Left renal pelvis (tissue), 4 donors: Measurements from ENCODE around the gene ZFYVE27. TPM values are rescaled to one million over a fixed set of nuclear protein-coding genes. Genes with fewer than 3 reads are reported as not detected.

Source experiments
- DNase-seq, 4 donors: peaks; one replicate each; pipeline ENCODE4 v3.0.0-alpha.2; 2013; ENCODE audit warnings: low read depth in 4 of 4, low spot score in 3 of 4
- polyA plus RNA-seq, 4 donors: library from polyadenylated mRNA; unstranded; fragments of 120-200 nt; gene quantifications; one replicate each; pipeline ENCODE4 v1.2.1, GENCODE V29; 2013; ENCODE audit not compliant: insufficient read length in 4 of 4

Gene ZFYVE27
- polyA plus RNA-seq, 4 donors = 18.0 to 37.6 (median 22.1) TPM

DNA sequence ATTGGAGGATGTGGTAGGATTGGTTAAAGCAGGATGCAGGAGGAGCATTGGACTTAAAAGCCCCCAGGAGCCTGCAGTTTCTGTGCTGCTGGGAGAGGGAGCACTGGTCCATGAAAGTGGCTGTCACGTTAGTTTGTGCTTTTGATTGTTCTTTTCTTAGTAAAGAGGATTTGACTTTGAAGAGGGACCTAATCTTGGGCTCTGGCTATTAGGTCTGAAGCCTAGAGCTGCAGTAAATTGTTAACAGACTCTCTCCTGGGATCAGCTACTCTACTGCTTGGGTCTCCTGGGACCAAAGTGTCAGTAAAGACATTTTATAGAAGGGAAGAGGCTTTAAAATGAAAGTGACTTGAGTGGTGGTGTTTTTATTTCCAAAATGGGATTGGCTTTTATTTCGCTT lies 3.7 kb downstream of the ZFYVE27 start:
- DNase-seq = no peak

- no peak for DNase-seq
Observed at GRCh38 chr10:97743169-97743943, 6.4 kb downstream of the ZFYVE27 start.

DNA sequence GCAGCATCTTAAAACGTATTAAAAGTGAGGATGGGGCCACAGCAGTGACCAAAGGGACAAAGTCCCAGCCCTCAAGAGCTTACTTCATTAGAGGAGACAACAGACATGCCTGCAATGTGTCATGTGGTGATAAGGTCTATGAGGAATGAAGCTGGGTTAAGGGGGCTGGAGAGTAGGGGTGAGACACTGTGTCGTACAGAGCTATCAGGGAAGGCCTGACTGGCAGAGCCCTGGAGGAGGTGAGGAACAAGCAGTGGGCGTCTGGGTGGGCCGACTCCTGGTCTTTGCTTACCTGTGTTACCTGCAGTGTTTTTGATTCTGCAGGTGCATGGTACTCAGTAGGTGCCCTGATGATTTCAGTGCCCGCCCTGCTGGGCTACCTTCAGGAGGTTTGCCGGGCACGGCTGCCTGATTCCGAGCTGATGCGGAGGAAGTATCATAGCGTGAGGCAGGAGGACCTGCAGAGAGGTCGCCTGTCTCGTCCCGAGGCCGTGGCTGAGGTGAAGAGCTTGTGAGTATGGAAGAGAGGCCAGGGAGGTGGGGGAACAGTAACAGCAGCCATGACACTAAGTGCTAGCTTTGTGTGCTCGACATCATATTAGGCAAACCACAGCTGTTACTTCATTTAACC lies 7.6 kb downstream of the ZFYVE27 start:
- DNase-seq = no peak

DNA sequence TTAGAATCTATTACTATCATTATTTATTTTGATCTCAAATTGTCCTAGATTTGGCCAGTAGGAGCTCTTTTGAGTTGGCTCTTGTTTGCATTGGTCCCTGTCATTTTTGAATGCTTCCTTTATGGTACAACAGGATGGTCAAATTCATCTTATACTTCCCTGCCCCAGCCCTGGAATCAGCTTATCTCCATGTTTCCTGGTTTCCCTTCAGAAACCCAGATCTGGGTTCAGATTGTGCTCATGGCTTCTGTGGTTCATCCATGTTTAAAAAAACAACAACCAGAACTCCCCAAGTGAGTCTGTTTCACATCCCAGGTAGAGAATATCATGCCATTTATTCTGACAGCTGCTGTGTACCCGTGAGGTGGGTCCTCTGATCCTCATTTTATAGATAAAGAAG lies 10.6 kb downstream of the ZFYVE27 start:
- DNase-seq = no peak

DNA sequence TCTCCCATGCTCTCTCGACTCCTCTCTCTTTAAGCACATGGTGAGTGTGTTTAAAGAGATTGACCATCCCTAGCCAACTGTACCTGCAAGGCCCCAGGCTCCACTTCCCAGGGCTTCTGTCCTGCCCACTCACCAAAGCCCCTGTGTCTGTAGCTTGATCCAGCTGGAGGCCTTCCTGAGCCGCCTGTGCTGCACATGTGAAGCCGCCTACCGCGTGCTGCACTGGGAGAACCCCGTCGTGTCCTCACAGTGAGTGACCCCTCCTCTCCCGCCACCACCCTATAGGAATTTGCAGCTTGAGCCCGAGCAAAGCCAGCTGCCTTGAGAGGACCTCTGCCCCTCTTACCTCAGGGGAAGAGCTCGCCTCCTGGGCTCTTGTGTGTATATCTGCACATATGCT lies 11.2 kb downstream of the ZFYVE27 start:
- DNase-seq = no peak

DNA sequence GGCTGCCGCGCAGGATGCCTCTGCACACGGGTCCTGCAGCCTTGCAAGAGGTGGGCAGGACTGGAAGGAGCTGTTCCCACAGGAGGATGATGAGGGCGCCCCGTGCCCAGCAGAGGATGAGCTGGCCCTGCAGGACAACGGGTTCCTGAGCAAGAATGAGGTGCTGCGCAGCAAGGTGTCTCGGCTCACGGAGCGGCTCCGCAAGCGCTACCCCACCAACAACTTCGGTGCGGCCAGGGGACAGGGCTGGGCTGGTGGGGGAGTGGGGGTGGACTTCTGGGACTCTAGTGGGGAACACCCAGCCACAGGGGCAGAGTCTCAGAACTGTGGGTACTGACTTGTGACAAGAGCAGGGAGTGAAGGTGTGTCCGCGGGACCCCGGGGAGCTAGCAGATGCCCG lies 16.0 kb downstream of the ZFYVE27 start:
- DNase-seq = no peak

DNA sequence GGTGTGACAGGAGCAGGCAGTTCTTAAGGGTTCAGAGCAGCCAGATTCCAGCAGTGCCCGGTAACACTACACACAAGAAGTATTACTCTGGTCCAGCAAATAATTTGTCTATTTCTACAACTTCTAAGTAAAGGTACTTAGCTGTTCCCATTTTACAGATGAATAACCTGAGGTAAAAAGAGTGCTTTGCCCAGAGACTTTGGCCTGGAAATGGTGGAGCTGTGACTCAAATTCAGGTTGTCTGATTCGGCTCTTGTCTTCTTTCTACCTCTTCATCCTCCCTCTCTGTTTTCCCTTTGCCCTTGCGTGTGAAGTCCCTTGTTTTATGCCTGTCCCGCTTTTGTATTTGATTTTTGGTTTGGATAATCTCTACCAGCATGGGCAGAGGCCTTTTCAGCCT lies 17.8 kb downstream of the ZFYVE27 start:
- no peak for DNase-seq

DNA sequence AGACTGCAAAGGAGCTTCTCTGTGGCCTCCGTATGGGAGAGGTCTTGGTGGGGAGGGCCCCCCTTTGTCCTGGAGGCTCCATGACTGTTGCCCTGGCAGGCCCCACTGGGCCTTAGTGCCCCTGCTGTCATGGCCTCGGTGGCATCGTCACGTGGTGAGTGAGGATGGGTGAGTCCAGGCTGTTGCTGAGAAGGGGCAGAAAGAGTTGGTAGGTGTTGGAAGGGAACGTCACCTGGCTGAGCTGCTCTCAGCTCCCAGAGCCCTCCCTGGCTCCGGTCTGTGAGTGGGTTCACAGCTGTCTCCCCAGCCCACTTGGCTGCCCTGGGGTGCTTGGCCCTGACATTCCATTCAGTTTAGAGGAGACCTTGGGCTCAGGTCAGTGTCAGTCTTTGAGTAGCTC lies 18.8 kb downstream of the ZFYVE27 start:
- DNase-seq = no peak

DNA sequence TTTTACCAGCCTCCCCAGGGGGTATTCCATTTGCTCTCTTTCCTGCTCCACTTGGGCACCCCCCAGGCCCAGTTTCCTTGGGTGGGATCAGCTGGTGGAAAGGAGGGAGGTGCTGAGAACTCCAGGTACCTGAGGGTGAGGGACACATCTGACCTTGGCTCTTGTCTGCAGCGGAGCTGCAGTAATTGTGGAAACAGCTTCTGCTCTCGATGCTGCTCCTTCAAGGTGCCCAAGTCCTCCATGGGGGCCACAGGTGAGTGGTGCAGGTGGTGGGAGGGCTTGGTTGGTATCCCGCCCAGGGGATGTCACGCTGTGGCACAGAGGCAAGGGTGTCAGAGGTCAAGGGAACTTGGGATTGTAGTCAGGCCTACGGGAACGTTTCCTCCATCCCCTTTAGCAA lies 20.5 kb downstream of the ZFYVE27 start:
- no peak for DNase-seq

DNA sequence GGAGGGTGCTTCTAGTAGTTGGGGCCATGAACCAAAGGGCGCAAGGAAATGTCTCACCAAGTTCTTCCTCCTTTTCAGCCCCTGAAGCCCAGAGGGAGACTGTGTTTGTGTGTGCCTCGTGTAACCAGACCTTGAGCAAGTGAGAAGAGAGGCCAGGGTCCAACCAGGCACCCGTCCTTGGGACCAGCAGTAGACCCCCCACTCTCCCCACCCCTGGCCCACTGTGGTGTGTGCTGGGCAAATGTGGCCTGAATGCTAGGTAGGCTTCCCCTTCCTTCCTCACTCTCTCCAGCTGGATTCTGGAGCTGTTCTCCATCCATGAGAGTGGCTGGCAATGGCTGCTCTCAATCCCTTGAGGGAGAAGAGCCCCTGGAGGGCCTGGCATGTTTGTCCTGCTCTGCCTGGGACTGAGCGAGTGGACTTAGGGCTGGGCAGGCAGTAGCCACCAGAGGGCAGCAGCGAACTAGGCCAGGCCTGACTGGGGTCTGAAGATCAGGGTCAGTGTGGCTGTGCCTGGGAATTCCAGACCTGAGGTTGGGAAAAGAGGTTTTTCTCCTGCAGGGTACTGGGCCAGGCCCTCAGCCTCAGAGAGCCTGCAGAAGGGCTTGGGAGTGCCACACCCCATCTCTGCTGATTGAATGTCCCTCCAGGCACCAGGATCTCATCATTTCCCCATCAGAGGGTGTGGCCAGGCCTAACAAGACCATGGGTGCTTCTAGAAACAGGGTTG lies 22.4 kb downstream of the ZFYVE27 start:
- DNase-seq = peak in 1 of 4 donors; percentile 40

- DNase-seq = no peak
Observed at GRCh38 chr10:97759946-97760345, 23.0 kb downstream of the ZFYVE27 start.

DNA sequence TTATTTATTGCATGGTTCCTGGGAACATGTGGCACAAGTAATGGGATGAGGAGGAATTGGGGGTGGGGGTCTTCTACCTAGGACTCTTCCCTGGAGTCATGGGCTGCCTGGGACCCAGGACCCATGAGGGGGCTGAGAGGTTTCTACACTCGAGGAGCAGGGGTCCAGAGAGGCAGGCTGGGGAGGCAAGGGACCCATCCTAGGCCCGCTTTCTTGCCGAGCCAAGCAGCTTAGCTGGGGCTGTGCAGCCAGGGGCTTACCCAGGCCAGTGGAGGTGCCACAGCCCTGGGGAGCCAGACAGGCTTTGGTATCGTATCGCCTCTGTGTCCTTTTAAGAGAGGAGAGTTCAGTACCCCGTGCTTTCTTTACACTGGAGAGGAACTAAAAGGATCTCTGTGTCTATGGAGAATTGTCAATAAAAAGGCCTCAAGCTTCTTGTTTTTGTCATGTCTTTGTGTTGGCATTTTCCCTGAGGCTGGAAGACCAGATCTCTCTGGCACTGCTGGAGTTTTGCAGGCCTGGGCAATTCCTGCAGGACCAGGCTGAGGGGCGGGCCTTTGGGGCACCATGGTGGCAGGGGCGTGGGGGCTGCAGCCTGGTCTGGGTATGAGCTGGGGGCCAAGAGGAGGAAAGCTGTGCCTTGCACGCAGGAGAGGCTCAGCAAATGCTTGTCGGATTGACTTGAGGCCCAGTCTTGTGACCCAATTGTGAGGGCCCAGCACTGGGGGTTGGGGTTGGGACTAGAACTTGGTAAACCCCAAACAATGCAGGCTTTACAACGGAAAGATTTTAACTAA lies 23.7 kb downstream of the ZFYVE27 start:
- no peak for DNase-seq

- DNase-seq = no peak
Observed at GRCh38 chr10:97761331-97761865, 24.5 kb downstream of the ZFYVE27 start.

DNA sequence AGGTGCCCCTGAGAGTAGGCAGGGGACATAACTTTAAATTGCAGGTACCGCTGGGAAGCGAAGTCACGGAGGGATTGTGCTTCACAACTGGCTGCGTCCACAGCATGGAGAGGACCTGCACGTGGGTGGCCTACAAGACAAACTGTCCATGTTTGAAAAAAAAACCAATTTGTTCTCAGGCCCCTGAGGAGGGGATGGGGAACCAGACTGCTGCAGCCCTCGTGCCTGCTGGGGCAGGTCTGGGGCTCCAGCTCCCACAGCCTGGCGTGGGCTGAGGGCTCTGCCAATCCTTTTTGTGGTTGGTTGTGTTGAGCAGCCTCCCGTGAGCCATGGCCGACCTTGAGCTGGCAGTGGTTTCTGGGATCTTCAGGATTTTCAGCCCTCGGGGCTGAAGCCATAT lies 25.1 kb downstream of the ZFYVE27 start:
- no peak for DNase-seq

- no peak for DNase-seq
Observed at GRCh38 chr10:97762816-97763215, 25.9 kb downstream of the ZFYVE27 start.

GRCh38 chr10:97763411-97763810 lies 26.5 kb downstream of the ZFYVE27 start:
- no peak for DNase-seq

- no peak for DNase-seq
Observed at GRCh38 chr10:97763947-97764346, 27.0 kb downstream of the ZFYVE27 start.

GRCh38 chr10:97764519-97764931 lies 27.6 kb downstream of the ZFYVE27 start:
- no peak for DNase-seq

DNA sequence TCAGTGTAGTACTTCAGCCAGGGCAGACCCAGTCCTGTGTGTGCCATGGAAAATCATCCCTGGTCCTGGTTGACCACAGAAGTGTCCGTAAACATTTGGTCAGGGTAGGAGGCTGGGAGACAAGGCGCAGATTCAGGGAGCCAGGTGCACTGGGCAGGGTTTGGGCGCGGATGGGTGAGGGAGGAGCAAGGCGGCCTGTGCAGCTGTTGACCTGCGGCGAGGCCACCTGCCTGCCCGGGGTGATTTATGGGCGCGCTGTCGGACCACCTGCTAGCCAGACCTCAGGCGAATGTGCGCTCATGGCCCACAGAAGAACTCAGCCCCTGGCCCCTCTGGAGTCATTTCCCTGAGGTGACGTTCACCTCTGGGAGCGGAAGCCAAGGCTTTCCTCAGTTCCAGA lies 28.3 kb downstream of the ZFYVE27 start:
- no peak for DNase-seq

- DNase-seq = no peak
Observed at GRCh38 chr10:97766106-97766810, 29.3 kb downstream of the ZFYVE27 start.
